ENCODE results near the gene SP6. TPM values are rescaled to one million over a fixed set of nuclear protein-coding genes. Genes with fewer than 3 reads are reported as not detected.

SP6 gene
- total RNA-seq, result under 1 TPM; 0.08 to 0.09 TPM
- polyA plus RNA-seq, result under 1 TPM; 0.03 to 0.04 TPM

- peaks cover 3 to 17% (median 11%) of the 10 kb centered on the region in 4 donors for H3K4me1 ChIP-seq (ENCODE audit: control insufficient read depth in 4 of 4, insufficient read depth in 4 of 4, low read length in 3 of 4)
- peaks cover 0 to 23% (median 12%) of the 10 kb centered on the region in 4 donors for H3K27me3 ChIP-seq (ENCODE audit: control insufficient read depth in 4 of 4, insufficient read depth in 4 of 4, low read length in 3 of 4)
- H3K36me3 ChIP-seq (ENCODE audit: control insufficient read depth in 4 of 4, insufficient read depth in 3 of 4, low read depth in 1 of 4, low read length in 3 of 4), result no peaks in the 10 kb centered on the region
- DNase-seq (ENCODE audit: low spot score), result peak; percentile 56
- WGBS, result 8% methylated on average over 71 of the region's 71 CpGs
- H3K4me3 ChIP-seq (ENCODE audit: low read depth in 1 of 3, low read length in 3 of 3), result peak within 1 kb of the TSS in 1 of 3 donors; percentile 13
- no peak within 1 kb of the TSS for H3K27ac ChIP-seq (ENCODE audit: low read depth in 1 of 2, low read length in 2 of 2)
- H3K9me3 ChIP-seq (ENCODE audit: control insufficient read depth in 4 of 4, low read length in 3 of 4), result no peaks in the 10 kb centered on the region
- no peak within 1 kb of the TSS for H3K9ac ChIP-seq (ENCODE audit: low read depth in 1 of 2, low read length in 2 of 2)
- TF ChIP-seq RAD21 (IDR thresholded peaks at IDR 0.05) (peak in 1 of 2 donors; percentile 48), CTCF (IDR thresholded peaks at IDR 0.05; ENCODE audit: low read depth, low read length, missing input control) (peak; percentile 15), HNF4A (conservative IDR thresholded peaks at IDR 0.05) (no peak)
Measured at GRCh38 chr17:47850692-47851573, at the start of gene SP6. Gene SP6, minus strand, starts transcription at chr17:47851163. Its CDS starts 2,734 bp downstream, at chr17:47848429.

- H3K27ac ChIP-seq (ENCODE audit: low read depth in 1 of 2, low read length in 2 of 2), result no peak overlapping the region
- H3K9ac ChIP-seq (ENCODE audit: low read depth in 1 of 2, low read length in 2 of 2), result no peak overlapping the region
- no peaks in the 10 kb centered on the region for H3K36me3 ChIP-seq (ENCODE audit: control insufficient read depth in 4 of 4, insufficient read depth in 3 of 4, low read depth in 1 of 4, low read length in 3 of 4)
- H3K27me3 ChIP-seq (ENCODE audit: control insufficient read depth in 4 of 4, insufficient read depth in 4 of 4, low read length in 3 of 4), result no peaks in the 10 kb centered on the region
- H3K9me3 ChIP-seq (ENCODE audit: control insufficient read depth in 4 of 4, low read length in 3 of 4), result no peaks in the 10 kb centered on the region
- H3K4me1 ChIP-seq (ENCODE audit: control insufficient read depth in 4 of 4, insufficient read depth in 4 of 4, low read length in 3 of 4), result peaks cover 3 to 19% (median 11%) of the 10 kb centered on the region in 4 donors
- TF ChIP-seq FOXA2 (IDR thresholded peaks at IDR 0.05), result no peak
- TF ChIP-seq CTCF (IDR thresholded peaks at IDR 0.05; ENCODE audit: low read depth, low read length, missing input control), result no peak
- no peak for TF ChIP-seq FOXA1 (IDR thresholded peaks at IDR 0.05)
- no peak for TF ChIP-seq MAX (IDR thresholded peaks at IDR 0.05)
- no peak for TF ChIP-seq RXRA (IDR thresholded peaks at IDR 0.05)
- no peak for TF ChIP-seq REST (IDR thresholded peaks at IDR 0.05)
- TF ChIP-seq HNF4A (conservative IDR thresholded peaks at IDR 0.05), result no peak
- TF ChIP-seq NR2F2 (IDR thresholded peaks at IDR 0.05), result no peak
- TF ChIP-seq ZBTB33 (IDR thresholded peaks at IDR 0.05), result no peak
- no peak for TF ChIP-seq YY1 (IDR thresholded peaks at IDR 0.05)
- TF ChIP-seq EGR1 (IDR thresholded peaks at IDR 0.05; ENCODE audit: low read depth in 2 of 2), result no peak
- TF ChIP-seq TAF1 (conservative IDR thresholded peaks at IDR 0.05), result no peak
- no peak for TF ChIP-seq ATF3 (IDR thresholded peaks at IDR 0.05)
- no peak for TF ChIP-seq RAD21 (IDR thresholded peaks at IDR 0.05)
- no peak for DNase-seq (ENCODE audit: low spot score)
- WGBS, result 96% methylated on average over 5 of the region's 5 CpGs
- no peak overlapping the region for H3K4me3 ChIP-seq (ENCODE audit: low read depth in 1 of 3, low read length in 3 of 3)
Measured at GRCh38 chr17:47899643-47900042, 48.7 kb upstream of the SP6 start.

Data from liver (tissue), 9 donors.